Nephron progenitor cell (in vitro differentiated cells): Measurements from ENCODE around the gene LAMA4.

Experiments used
- DNase-seq: peaks from one replicate; pipeline ENCODE4 v3.0.0; 2021
- H3K27ac Mint-ChIP-seq: 2 replicates; pipeline ENCODE4 v1.8.0; 2021; ENCODE audit warnings: mild to moderate bottlenecking, moderate library complexity, mixed read lengths
- H3K27me3 Mint-ChIP-seq: 2 replicates; pipeline ENCODE4 v1.8.0; 2021; ENCODE audit warnings: mild to moderate bottlenecking, low read depth, mixed read lengths; ENCODE audit not compliant: poor library complexity
- H3K36me3 Mint-ChIP-seq: 2 replicates; pipeline ENCODE4 v1.8.0; 2021; ENCODE audit warnings: low read depth, mixed read lengths
- H3K4me1 Mint-ChIP-seq: 2 replicates; pipeline ENCODE4 v1.8.0; 2021; ENCODE audit warnings: mixed read lengths
- H3K4me3 Mint-ChIP-seq: 2 replicates; pipeline ENCODE4 v1.8.0; 2021; ENCODE audit warnings: mild to moderate bottlenecking, moderate library complexity, mixed read lengths
- H3K9me3 Mint-ChIP-seq: 2 replicates; pipeline ENCODE4 v1.8.0; 2021; ENCODE audit warnings: mild to moderate bottlenecking, moderate library complexity, mixed read lengths
- CTCF ChIP-seq: fragments of 200-600 bp; sonication (generic); IDR thresholded peaks from 2 replicates; pipeline ENCODE4 v1.5.0; 2021; ENCODE audit warnings: antibody characterized with exemption

The LAMA4 gene

GRCh38 chr6:112234601-112235000 lies 19.8 kb downstream of the LAMA4 start:
- Mint-ChIP-seq H3K4me1 (peaks cover 29% of the 10 kb centered on the region), H3K9me3 (no peaks in the 10 kb centered on the region), H3K36me3 (peaks cover 11% of the 10 kb centered on the region), H3K4me3 (no peak overlapping the region), H3K27ac (no peak overlapping the region), H3K27me3 (peaks cover 4% of the 10 kb centered on the region)
- no peak for DNase-seq
- no peak for TF ChIP-seq CTCF

GRCh38 chr6:112233847-112234246 lies 20.5 kb downstream of the LAMA4 start:
- Mint-ChIP-seq H3K27me3 (peaks cover 4% of the 10 kb centered on the region), H3K4me1 (peaks cover 35% of the 10 kb centered on the region), H3K4me3 (no peak overlapping the region), H3K36me3 (peaks cover 17% of the 10 kb centered on the region), H3K27ac (no peak overlapping the region), H3K9me3 (no peaks in the 10 kb centered on the region)
- no peak for TF ChIP-seq CTCF
- DNase-seq: no peak

GRCh38 chr6:112232845-112233256 lies 21.5 kb downstream of the LAMA4 start:
- no peaks in the 10 kb centered on the region for H3K9me3 Mint-ChIP-seq
- no peak for DNase-seq
- H3K4me3 Mint-ChIP-seq: no peak overlapping the region
- H3K36me3 Mint-ChIP-seq: peaks cover 20% of the 10 kb centered on the region
- no peak overlapping the region for H3K27ac Mint-ChIP-seq
- H3K4me1 Mint-ChIP-seq: peaks cover 44% of the 10 kb centered on the region
- no peak for TF ChIP-seq CTCF
- peaks cover 4% of the 10 kb centered on the region for H3K27me3 Mint-ChIP-seq

- Mint-ChIP-seq H3K4me1 (peaks cover 44% of the 10 kb centered on the region), H3K4me3 (no peak overlapping the region), H3K9me3 (no peaks in the 10 kb centered on the region), H3K36me3 (peaks cover 16% of the 10 kb centered on the region), H3K27me3 (peaks cover 4% of the 10 kb centered on the region), H3K27ac (peak overlapping the region; percentile 55)
- no peak for DNase-seq
- no peak for TF ChIP-seq CTCF
Observed at GRCh38 chr6:112231594-112232060, 22.7 kb downstream of the LAMA4 start.

- DNase-seq: no peak
- Mint-ChIP-seq H3K36me3 (peaks cover 13% of the 10 kb centered on the region), H3K4me3 (no peak overlapping the region), H3K27me3 (peaks cover 4% of the 10 kb centered on the region), H3K27ac (no peak overlapping the region), H3K9me3 (no peaks in the 10 kb centered on the region), H3K4me1 (peaks cover 44% of the 10 kb centered on the region)
- TF ChIP-seq CTCF: no peak
Observed at GRCh38 chr6:112231164-112231563, 23.2 kb downstream of the LAMA4 start.

GRCh38 chr6:112228480-112229332 lies 25.7 kb downstream of the LAMA4 start:
- peaks cover 12% of the 10 kb centered on the region for H3K36me3 Mint-ChIP-seq
- TF ChIP-seq CTCF: no peak
- no peak for DNase-seq
- no peak overlapping the region for H3K4me3 Mint-ChIP-seq
- peaks cover 51% of the 10 kb centered on the region for H3K4me1 Mint-ChIP-seq
- no peaks in the 10 kb centered on the region for H3K9me3 Mint-ChIP-seq
- peak overlapping the region; percentile 42 for H3K27ac Mint-ChIP-seq
- H3K27me3 Mint-ChIP-seq: peaks cover 10% of the 10 kb centered on the region
